SK-N-SH (cell line): ENCODE measurements around the gene LRRC19. TPM values are rescaled to one million over a fixed set of nuclear protein-coding genes. Genes with fewer than 3 reads are reported as not detected.

Experiments used
- CTCF ChIA-PET: fragments of 300-600, 350-600 bp; formaldehyde crosslinking; extraction: SDS; loops from one replicate; lab custom pipeline; 2021; lab: Yijun Ruan, JAX
- POLR2A ChIA-PET: fragments of 350-600 bp; sonication (Branson Sonifier 250); formaldehyde crosslinking; extraction: SDS; loops from one replicate; lab custom pipeline; 2020; ENCODE audit warnings: antibody characterized with exemption, inconsistent platforms; lab: Yijun Ruan, JAX
- DNase-seq: peaks from one replicate; pipeline ENCODE4 v3.0.0; 2012
- H2AFZ ChIP-seq: fragments of 200-600 bp; sonication (generic); 2 replicates; pipeline ENCODE4 v1.8.1; 2016; ENCODE audit warnings: antibody characterized with exemption, mild to moderate bottlenecking, low read depth
- H3F3A ChIP-seq: fragments of 200-600 bp; sonication (generic); replicated peaks from 2 replicates; pipeline ENCODE3; 2016; ENCODE audit warnings: antibody characterized with exemption, mild to moderate bottlenecking; ENCODE audit not compliant: insufficient read depth
- H3K27ac ChIP-seq, 2 experiments: fragments of 200-500 bp in 1 of 2; fragments of 200-600 bp in 1 of 2; sonication (Bioruptor generic) in 1 of 2; sonication (generic), shearing (Covaris generic) in 1 of 2; 2 replicates each; pipeline versions ENCODE4 v1.5.1 to v1.6.1; 2014 to 2016; ENCODE audit warnings: low read depth in 2 of 2, inconsistent platforms in 1 of 2, low read length in 1 of 2, mild to moderate bottlenecking in 1 of 2, mixed read lengths in 1 of 2
- H3K27me3 ChIP-seq: fragments of 200-600 bp; sonication (generic), shearing (Covaris generic); 2 replicates; pipeline ENCODE4 v1.6.1; 2016; ENCODE audit warnings: mixed run types; ENCODE audit not compliant: insufficient read depth
- H3K36me3 ChIP-seq, 2 experiments: fragments of 200-500 bp in 1 of 2; fragments of 200-600 bp in 1 of 2; sonication (Bioruptor generic) in 1 of 2; sonication (generic) in 1 of 2; replicated peaks in 1 of 2; 2 replicates each; pipeline versions ENCODE3 to v1.5.1; 2014 to 2016; ENCODE audit warnings: low read length in 1 of 2, mild to moderate bottlenecking in 1 of 2; ENCODE audit not compliant: insufficient read depth in 2 of 2, control insufficient read depth in 1 of 2
- H3K4me1 ChIP-seq, 2 experiments: fragments of 200-500 bp in 1 of 2; fragments of 200-600 bp in 1 of 2; sonication (Bioruptor generic) in 1 of 2; sonication (generic), shearing (Covaris generic) in 1 of 2; 2 replicates each; pipeline versions ENCODE4 v1.5.1 to v1.6.1; 2014 to 2016; ENCODE audit warnings: low read depth in 1 of 2, low read length in 1 of 2, mixed run types in 1 of 2; ENCODE audit not compliant: insufficient read depth in 2 of 2, control insufficient read depth in 1 of 2
- H3K4me2 ChIP-seq: fragments of 200-600 bp; sonication (generic), shearing (Covaris generic); 2 replicates; pipeline ENCODE4 v1.6.1; 2017; ENCODE audit warnings: mixed run types
- H3K4me3 ChIP-seq, 2 experiments: fragments of 200-500 bp in 1 of 2; fragments of 200-600 bp in 1 of 2; sonication (Bioruptor generic) in 1 of 2; sonication (generic), shearing (Covaris generic) in 1 of 2; 2 replicates each; pipeline versions ENCODE4 v1.5.1 to v1.8.1; 2014 to 2016; ENCODE audit warnings: low read depth in 2 of 2, inconsistent platforms in 1 of 2, low read length in 1 of 2, mild to moderate bottlenecking in 1 of 2, mixed read lengths in 1 of 2, moderate library complexity in 1 of 2
- H3K79me2 ChIP-seq: fragments of 200-600 bp; sonication (generic); 2 replicates; pipeline ENCODE4 v1.8.1; 2017; ENCODE audit warnings: mild to moderate bottlenecking; ENCODE audit not compliant: insufficient read depth
- H3K9ac ChIP-seq: fragments of 200-600 bp; sonication (generic); 2 replicates; pipeline ENCODE4 v1.6.1; 2017; ENCODE audit warnings: mixed run types
- H3K9me2 ChIP-seq: fragments of 200-600 bp; sonication (generic); 2 replicates; pipeline ENCODE4 v1.6.1; 2017; ENCODE audit warnings: mixed run types
- H3K9me3 ChIP-seq: fragments of 200-600 bp; sonication (generic); 2 replicates; pipeline ENCODE4 v1.6.1; 2017; ENCODE audit warnings: mixed run types, mild to moderate bottlenecking, moderate library complexity
- H4K20me1 ChIP-seq: fragments of 200-600 bp; sonication (generic); 2 replicates; pipeline ENCODE4 v1.6.1; 2017; ENCODE audit warnings: mild to moderate bottlenecking, mixed run types; ENCODE audit not compliant: insufficient read depth
- CHD2 ChIP-seq: fragments of 150-350 bp; IDR thresholded peaks from 2 replicates; pipeline ENCODE4 v1.6.1; 2018; ENCODE audit warnings: low read length; ENCODE audit not compliant: partially characterized antibody
- EZH2phosphoT487 ChIP-seq: fragments of 200-600 bp; sonication (generic); IDR thresholded peaks from 2 replicates; pipeline ENCODE4 v1.6.1; 2017; ENCODE audit warnings: low read depth, mixed run types, mild to moderate bottlenecking, antibody characterized with exemption, moderate library complexity, borderline replicate concordance
- FOSL2 ChIP-seq: IDR thresholded peaks from 2 replicates; pipeline ENCODE4 v1.4.0; 2012; ENCODE audit warnings: low read depth, mild to moderate bottlenecking, moderate library complexity, borderline replicate concordance
- FOXJ3 ChIP-seq: sonication (generic); formaldehyde crosslinking; IDR thresholded peaks from 2 replicates; pipeline ENCODE4 v1.5.1; 2020; ENCODE audit warnings: mild to moderate bottlenecking, missing genetic modification reagents
- FOXM1 ChIP-seq: IDR thresholded peaks from 2 replicates; pipeline ENCODE4 v1.4.0; 2012; ENCODE audit warnings: low read depth, mild to moderate bottlenecking
- GABPA ChIP-seq: IDR thresholded peaks from 2 replicates; pipeline ENCODE4 v1.4.0; 2012; ENCODE audit warnings: low read depth, mild to moderate bottlenecking
- JUND ChIP-seq: IDR thresholded peaks from 2 replicates; pipeline ENCODE4 v1.4.0; 2012
- MAX ChIP-seq: IDR thresholded peaks from 2 replicates; pipeline ENCODE4 v1.4.0; 2012; ENCODE audit warnings: low read depth
- MEF2A ChIP-seq: IDR thresholded peaks from 2 replicates; pipeline ENCODE4 v1.4.0; 2012; ENCODE audit warnings: low read depth, borderline replicate concordance
- MXI1 ChIP-seq: IDR thresholded peaks from 2 replicates; pipeline ENCODE4 v1.6.1; 2012; ENCODE audit warnings: mild to moderate bottlenecking, low read depth, low read length, improper control_type of control experiment
- NFIC ChIP-seq: IDR thresholded peaks from 2 replicates; pipeline ENCODE4 v1.4.0; 2012; ENCODE audit warnings: borderline replicate concordance
- NRF1 ChIP-seq: IDR thresholded peaks from 2 replicates; pipeline ENCODE4 v1.6.1; 2012; ENCODE audit warnings: low read depth, mild to moderate bottlenecking, low read length
- POLR2AphosphoS5 ChIP-seq: IDR thresholded peaks from 2 replicates; pipeline ENCODE4 v1.6.1; 2012; ENCODE audit warnings: low read depth, low read length
- RAD21 ChIP-seq: IDR thresholded peaks from 2 replicates; pipeline ENCODE4 v1.6.1; 2012; ENCODE audit warnings: mild to moderate bottlenecking, low read length
- RCOR1 ChIP-seq: fragments of 150-350 bp; IDR thresholded peaks from 2 replicates; pipeline ENCODE4 v1.6.1; 2017; ENCODE audit warnings: antibody characterized with exemption, low read length
- RXRA ChIP-seq: IDR thresholded peaks from 2 replicates; pipeline ENCODE4 v1.4.0; 2012; ENCODE audit warnings: low read depth, mild to moderate bottlenecking, borderline replicate concordance
- TAF1 ChIP-seq: IDR thresholded peaks from 2 replicates; pipeline ENCODE4 v1.6.1; 2012; ENCODE audit warnings: low read depth, mild to moderate bottlenecking, low read length, moderate library complexity, borderline replicate concordance
- USF1 ChIP-seq: IDR thresholded peaks from 2 replicates; pipeline ENCODE4 v1.4.0; 2012; ENCODE audit warnings: low read depth, borderline replicate concordance
- YY1 ChIP-seq: IDR thresholded peaks from 2 replicates; pipeline ENCODE4 v1.4.0; 2012; ENCODE audit warnings: low read depth, mild to moderate bottlenecking
- WGBS: methylation state at CpG from one replicate; pipeline ENCODE4 v1.1.6; 2017; ENCODE audit warnings: low lambda C conversion rate; 5-methylcytosine and 5-hydroxymethylcytosine counted together
- polyA plus RNA-seq, 3 experiments: library from polyadenylated mRNA; depleted of rRNA; stranded (reverse); fragments of >200 nt; gene quantifications; 2 replicates each; pipeline ENCODE4 v1.2.3, GENCODE V29; 2012
- TF ChIP-seq, protein P1 (sequence below): fragments of 150-350 bp; IDR thresholded peaks from 2 replicates; pipeline ENCODE4 v1.6.1; 2016; ENCODE audit warnings: mild to moderate bottlenecking, low read depth, low read length

Gene LRRC19
- polyA plus RNA-seq, 1 of the 3 experiments (the other 2 are of a cell fraction), result not detected

DNA sequence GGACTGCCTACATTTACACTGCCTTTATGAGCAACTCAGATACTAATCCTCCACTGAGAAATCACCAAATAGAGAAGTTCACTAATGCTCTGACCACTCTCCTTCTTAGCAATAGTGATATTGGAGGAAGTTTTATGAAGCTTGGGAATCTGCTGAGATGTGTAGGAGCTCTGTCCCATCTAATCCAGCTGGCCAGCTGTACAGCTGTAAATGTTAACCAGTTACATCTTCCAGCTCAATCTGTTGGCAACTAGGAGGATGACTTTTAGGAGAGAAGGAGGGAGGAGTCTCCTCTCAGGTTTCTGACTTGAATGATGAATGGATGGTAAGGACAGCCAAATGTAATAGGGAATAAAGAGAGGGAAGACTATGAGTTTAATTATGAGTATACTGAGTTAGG lies 36.3 kb upstream of the LRRC19 start:
- H3F3A ChIP-seq, result no peaks in the 10 kb centered on the region
- ChIA-PET POLR2A (no interaction called here), CTCF (no interaction called here)
- no peaks in the 10 kb centered on the region for H3K27me3 ChIP-seq
- DNase-seq, result no peak
- no peak overlapping the region for H3K9ac ChIP-seq
- no peak overlapping the region for H3K4me3 ChIP-seq
- TF ChIP-seq TAF1, result no peak
- TF ChIP-seq, protein P1, sequence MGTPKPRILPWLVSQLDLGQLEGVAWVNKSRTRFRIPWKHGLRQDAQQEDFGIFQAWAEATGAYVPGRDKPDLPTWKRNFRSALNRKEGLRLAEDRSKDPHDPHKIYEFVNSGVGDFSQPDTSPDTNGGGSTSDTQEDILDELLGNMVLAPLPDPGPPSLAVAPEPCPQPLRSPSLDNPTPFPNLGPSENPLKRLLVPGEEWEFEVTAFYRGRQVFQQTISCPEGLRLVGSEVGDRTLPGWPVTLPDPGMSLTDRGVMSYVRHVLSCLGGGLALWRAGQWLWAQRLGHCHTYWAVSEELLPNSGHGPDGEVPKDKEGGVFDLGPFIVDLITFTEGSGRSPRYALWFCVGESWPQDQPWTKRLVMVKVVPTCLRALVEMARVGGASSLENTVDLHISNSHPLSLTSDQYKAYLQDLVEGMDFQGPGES, result no peak
- TF ChIP-seq MEF2A, result no peak
- no peak for TF ChIP-seq YY1
- no peak for TF ChIP-seq FOXM1
- no peak for TF ChIP-seq EZH2phosphoT487
- TF ChIP-seq MXI1, result no peak
- TF ChIP-seq POLR2AphosphoS5, result no peak
- no peak for TF ChIP-seq NRF1
- TF ChIP-seq MAX, result no peak
- TF ChIP-seq CHD2, result no peak
- no peak for TF ChIP-seq RAD21
- no peak for TF ChIP-seq FOSL2
- TF ChIP-seq RCOR1, result no peak
- TF ChIP-seq GABPA, result no peak
- TF ChIP-seq JUND, result no peak
- no peak for TF ChIP-seq USF1
- TF ChIP-seq RXRA, result no peak
- no peak for TF ChIP-seq FOXJ3
- no peaks in the 10 kb centered on the region for H3K79me2 ChIP-seq
- H2AFZ ChIP-seq, result no peak overlapping the region
- H3K9me3 ChIP-seq, result no peaks in the 10 kb centered on the region
- H3K4me2 ChIP-seq, result no peak overlapping the region
- H3K36me3 ChIP-seq, result peaks cover 8 to 11% of the 10 kb centered on the region in 2 experiments
- no peaks in the 10 kb centered on the region for H3K4me1 ChIP-seq
- H3K9me2 ChIP-seq, result no peaks in the 10 kb centered on the region
- H3K27ac ChIP-seq, result no peak overlapping the region
- no peaks in the 10 kb centered on the region for H4K20me1 ChIP-seq

DNA sequence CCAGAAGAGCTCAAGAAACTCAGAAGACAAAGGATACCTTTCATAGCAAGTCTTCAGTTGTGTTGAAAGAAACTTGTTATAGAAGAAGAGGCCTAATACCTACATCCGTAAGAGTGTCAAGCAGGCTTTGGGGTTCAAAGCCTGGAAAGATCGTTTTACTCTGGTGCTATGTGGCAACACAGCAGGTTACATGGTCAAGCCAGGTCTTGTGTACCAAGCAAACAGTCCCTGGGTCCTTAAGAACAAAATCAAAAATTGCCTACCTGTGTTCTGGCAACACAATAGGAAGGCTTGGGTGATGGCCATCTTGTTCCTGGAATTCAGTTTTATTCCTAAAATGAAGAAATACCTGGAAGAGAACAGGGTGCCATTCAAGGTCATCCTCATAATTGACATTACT lies 32.0 kb upstream of the LRRC19 start:
- Histone ChIP-seq H3K27ac (no peak overlapping the region), H3K9ac (no peak overlapping the region), H3K9me3 (no peaks in the 10 kb centered on the region), H3F3A (no peaks in the 10 kb centered on the region), H3K4me1 (no peaks in the 10 kb centered on the region), H3K79me2 (no peaks in the 10 kb centered on the region), H3K4me3 (no peak overlapping the region), H3K27me3 (no peaks in the 10 kb centered on the region), H3K4me2 (no peak overlapping the region), H3K36me3 (no peaks in the 10 kb centered on the region), H3K9me2 (no peaks in the 10 kb centered on the region)
- ChIA-PET POLR2A (no interaction called here), CTCF (interaction anchor here (1.3 to 1.4 kb wide), 2 partner anchors 14 to 126 kb away, joined by 3 read pairs; no protein-coding TSS in a partner anchor)
- 100% methylated on average over 2 of the region's 2 CpGs for WGBS
- DNase-seq, result no peak
- TF ChIP-seq RAD21 (no peak), NFIC (no peak), FOSL2 (no peak)
- TF ChIP-seq, all 33 proteins: peak for 0
- H4K20me1 ChIP-seq, result no peaks in the 10 kb centered on the region
- H2AFZ ChIP-seq, result no peak overlapping the region
